ENCODE data around the gene ZNF783.
"Not testable (repeated sequence)": the region's sequence is repeated elsewhere in the genome, so short reads cannot be mapped to it uniquely, and the experiment has no call there.

Gene ZNF783

GRCh38 chr7:149223176-149223575, 38.8 kb upstream of the ZNF783 start:
- in situ Hi-C loops (cut with HindIII; ENCODE audit: low sequenced_read_pairs): no loop called here
- TF ChIP-seq CTCF (IDR thresholded peaks at IDR 0.05; ENCODE audit: low read depth, low read length, missing control alignments): no peak
- H3K4me3 ChIP-seq (ENCODE audit: low read depth, low read length): no peak overlapping the region
- DNase-seq (ENCODE audit: low read depth): no peak

DNA sequence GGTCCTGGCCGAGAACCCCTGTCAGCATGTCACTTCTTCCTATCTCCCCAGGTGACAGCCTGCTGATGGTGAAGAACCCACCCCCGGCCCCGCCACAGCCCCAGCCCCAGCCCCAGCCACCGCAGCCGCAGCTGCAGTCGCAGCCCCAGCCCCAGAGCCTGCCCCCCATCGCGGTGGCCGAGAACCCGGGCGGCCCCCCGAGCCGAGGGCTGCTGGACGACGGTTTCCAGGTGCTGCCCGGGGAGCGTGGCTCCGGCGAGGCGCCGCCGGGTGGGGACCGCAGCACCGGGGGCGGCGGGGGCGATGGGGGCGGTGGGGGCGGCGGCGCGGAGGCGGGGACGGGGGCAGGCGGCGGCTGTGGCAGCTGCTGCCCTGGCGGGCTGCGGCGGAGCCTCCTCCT, 38.2 kb upstream of the ZNF783 start:
- no peak overlapping the region for H3K4me3 ChIP-seq (ENCODE audit: low read depth, low read length)
- in situ Hi-C loops (cut with HindIII; ENCODE audit: low sequenced_read_pairs): no loop called here
- no peak for DNase-seq (ENCODE audit: low read depth)
- TF ChIP-seq CTCF (IDR thresholded peaks at IDR 0.05; ENCODE audit: low read depth, low read length, missing control alignments): no peak

DNA sequence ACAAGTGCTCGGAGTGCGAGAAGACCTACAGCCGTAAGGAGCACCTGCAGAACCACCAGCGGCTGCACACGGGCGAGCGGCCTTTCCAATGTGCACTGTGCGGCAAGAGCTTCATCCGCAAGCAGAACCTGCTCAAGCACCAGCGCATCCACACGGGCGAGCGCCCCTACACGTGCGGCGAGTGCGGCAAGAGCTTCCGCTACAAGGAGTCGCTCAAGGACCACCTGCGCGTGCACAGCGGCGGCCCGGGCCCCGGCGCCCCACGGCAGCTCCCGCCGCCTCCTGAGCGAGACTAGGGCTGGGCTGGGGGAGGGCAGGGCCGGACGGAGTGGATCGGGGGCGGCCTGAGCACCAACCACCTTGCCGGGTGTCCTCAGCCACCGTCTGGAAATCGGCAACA, 37.6 kb upstream of the ZNF783 start:
- in situ Hi-C loops (cut with HindIII; ENCODE audit: low sequenced_read_pairs): no loop called here
- DNase-seq (ENCODE audit: low read depth): no peak
- TF ChIP-seq CTCF (IDR thresholded peaks at IDR 0.05; ENCODE audit: low read depth, low read length, missing control alignments): no peak
- H3K4me3 ChIP-seq (ENCODE audit: low read depth, low read length): no peak overlapping the region

GRCh38 chr7:149225106-149225505, 36.9 kb upstream of the ZNF783 start:
- H3K4me3 ChIP-seq (ENCODE audit: low read depth, low read length): no peak overlapping the region
- in situ Hi-C loops (cut with HindIII; ENCODE audit: low sequenced_read_pairs): no loop called here
- no peak for DNase-seq (ENCODE audit: low read depth)
- no peak for TF ChIP-seq CTCF (IDR thresholded peaks at IDR 0.05; ENCODE audit: low read depth, low read length, missing control alignments)

DNA sequence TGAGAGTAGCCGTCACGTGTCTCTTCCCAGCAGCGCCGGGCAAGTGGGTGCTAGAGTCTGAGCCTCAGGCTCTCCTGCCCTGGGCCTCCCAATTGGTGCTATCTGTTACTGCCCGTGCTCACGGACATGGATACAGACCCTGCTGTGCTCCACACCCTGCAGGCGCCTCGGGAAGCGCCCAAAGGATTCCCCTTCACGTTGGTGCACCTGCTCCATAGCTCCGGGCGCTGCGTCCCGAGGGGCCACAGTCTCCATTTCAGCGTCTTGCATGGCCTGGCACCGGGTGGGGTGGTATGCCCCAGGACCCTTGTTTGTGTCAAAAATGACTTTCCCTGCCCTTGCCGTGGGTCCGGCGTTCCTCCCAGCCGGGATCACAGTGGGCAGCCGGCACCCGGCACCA, 36.3 kb upstream of the ZNF783 start:
- TF ChIP-seq CTCF (IDR thresholded peaks at IDR 0.05; ENCODE audit: low read depth, low read length, missing control alignments): no peak
- in situ Hi-C loops (cut with HindIII; ENCODE audit: low sequenced_read_pairs): no loop called here
- H3K4me3 ChIP-seq (ENCODE audit: low read depth, low read length): no peak overlapping the region
- DNase-seq (ENCODE audit: low read depth): no peak

DNA sequence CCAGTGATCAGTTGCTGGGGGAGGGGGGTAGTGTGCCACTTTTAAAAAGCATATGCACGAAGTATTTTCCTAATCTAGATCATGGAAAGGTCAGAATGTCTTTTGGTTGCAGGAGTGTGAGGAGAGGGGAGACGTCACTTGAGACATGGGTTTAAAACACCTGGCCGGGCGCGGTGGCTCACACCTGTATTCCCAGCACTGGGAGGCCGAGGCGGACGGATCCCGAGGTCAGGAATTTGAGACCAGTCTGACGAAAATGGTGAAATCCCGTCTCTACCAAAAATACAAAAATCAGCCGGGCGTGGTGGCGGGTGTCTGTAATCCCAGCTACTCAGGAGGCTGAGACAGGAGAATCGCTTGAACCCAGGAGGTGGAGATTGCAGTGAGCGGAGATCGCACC, 35.6 kb upstream of the ZNF783 start:
- DNase-seq (ENCODE audit: low read depth); in situ Hi-C loops (cut with HindIII; ENCODE audit: low sequenced_read_pairs); H3K4me3 ChIP-seq (ENCODE audit: low read depth, low read length): not testable (repeated sequence)

DNA sequence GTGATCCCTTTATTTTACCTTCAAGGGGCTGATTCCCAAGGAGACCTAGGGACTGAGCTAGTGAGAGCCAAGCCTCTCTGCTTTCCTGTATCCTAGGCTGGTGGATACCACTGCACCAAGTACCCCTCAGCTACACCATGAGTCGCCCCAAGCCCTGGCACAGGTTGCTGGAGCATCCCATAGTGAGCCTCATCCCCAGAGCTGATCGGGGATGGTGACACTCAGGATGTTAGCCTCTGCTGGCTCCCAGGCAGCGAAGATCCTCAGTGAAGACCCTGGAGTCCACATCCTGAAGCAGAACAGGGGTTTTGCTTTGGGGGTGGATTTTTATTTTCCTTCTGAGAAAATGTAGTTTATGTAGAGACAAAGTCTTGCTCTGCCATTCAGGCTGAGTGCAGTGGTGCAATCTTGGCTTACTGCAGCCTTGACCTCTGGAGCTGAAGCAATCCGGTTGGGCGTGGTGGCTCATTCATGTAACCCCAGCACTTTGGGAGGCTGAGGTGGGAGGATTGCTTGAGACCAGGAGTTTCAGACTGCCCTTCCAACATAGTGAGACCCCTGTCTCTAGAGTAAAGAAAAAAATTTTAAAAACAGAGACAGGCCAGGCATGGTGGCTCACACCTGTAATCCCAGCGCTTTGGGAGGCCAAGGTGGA, 35.0 kb upstream of the ZNF783 start:
- no peak for DNase-seq (ENCODE audit: low read depth)
- TF ChIP-seq CTCF (IDR thresholded peaks at IDR 0.05; ENCODE audit: low read depth, low read length, missing control alignments): no peak

More for the DNA sequence above, 35.0 kb upstream of the ZNF783 start:
- in situ Hi-C loops (cut with HindIII; ENCODE audit: low sequenced_read_pairs): no loop called here
- H3K4me3 ChIP-seq (ENCODE audit: low read depth, low read length): no peak overlapping the region
